Cardiac muscle cell (in vitro differentiated cells and primary cell): ENCODE results near the gene HRH3. TPM values are rescaled to one million over a fixed set of nuclear protein-coding genes. Genes with fewer than 3 reads are reported as not detected.

ENCODE experiments used
- DNase-seq, 2 donors: peaks; one replicate each; pipeline versions ENCODE4 v3.0.0 to v3.0.0-alpha.2; 2010 to 2017; ENCODE audit warnings: low read depth in 1 of 2, low spot score in 1 of 2
- H3K27ac ChIP-seq: fragments of 200-600 bp; sonication (generic); 2 replicates; pipeline ENCODE4 v1.5.1; 2016
- H3K27me3 ChIP-seq: fragments of 200-600 bp; sonication (generic); 2 replicates; pipeline ENCODE4 v1.6.0; 2016; ENCODE audit warnings: control low read depth
- H3K36me3 ChIP-seq: fragments of 200-600 bp; sonication (generic); 2 replicates; pipeline ENCODE4 v1.5.1; 2016; ENCODE audit warnings: control low read depth
- H3K4me1 ChIP-seq: fragments of 200-600 bp; sonication (generic); 2 replicates; pipeline ENCODE4 v1.8.1; 2017; ENCODE audit warnings: low read depth, mild to moderate bottlenecking, mixed run types
- H3K4me3 ChIP-seq: fragments of 200-600 bp; sonication (generic); 2 replicates; pipeline ENCODE4 v1.5.1; 2016; ENCODE audit warnings: mild to moderate bottlenecking
- H3K9me3 ChIP-seq: fragments of 200-600 bp; sonication (generic); 2 replicates; pipeline ENCODE4 v1.5.1; 2017; ENCODE audit warnings: low read depth, mild to moderate bottlenecking, control low read depth
- CTCF ChIP-seq: IDR thresholded peaks from 2 replicates; pipeline ENCODE4 v1.5.1; 2012; ENCODE audit warnings: low read depth, mild to moderate bottlenecking, low read length
- polyA plus RNA-seq: library from polyadenylated mRNA; unstranded; fragments of >200 nt; fragmentation: Nextera tagmentation; extraction: Ambion mirVana; gene quantifications from 2 replicates; pipeline ENCODE4 v1.2.1, GENCODE V29; 2016
- total RNA-seq: library from RNA; depleted of rRNA; stranded (reverse); fragments of >200 nt; gene quantifications from 2 replicates; pipeline ENCODE4 v1.2.3, GENCODE V29; 2016

HRH3 gene
- total and polyA plus RNA-seq, 2 experiments from 2014 or later = not detected

GRCh38 chr20:62248890-62249560 is 28.9 kb upstream of the HRH3 start:
- peaks cover 17% of the 10 kb centered on the region for H3K4me1 ChIP-seq
- H3K9me3 ChIP-seq = no peaks in the 10 kb centered on the region
- TF ChIP-seq CTCF = no peak
- no peak overlapping the region for H3K4me3 ChIP-seq
- H3K27ac ChIP-seq = no peak overlapping the region
- H3K36me3 ChIP-seq = no peaks in the 10 kb centered on the region
- H3K27me3 ChIP-seq = no peaks in the 10 kb centered on the region
- DNase-seq = no peak

DNA sequence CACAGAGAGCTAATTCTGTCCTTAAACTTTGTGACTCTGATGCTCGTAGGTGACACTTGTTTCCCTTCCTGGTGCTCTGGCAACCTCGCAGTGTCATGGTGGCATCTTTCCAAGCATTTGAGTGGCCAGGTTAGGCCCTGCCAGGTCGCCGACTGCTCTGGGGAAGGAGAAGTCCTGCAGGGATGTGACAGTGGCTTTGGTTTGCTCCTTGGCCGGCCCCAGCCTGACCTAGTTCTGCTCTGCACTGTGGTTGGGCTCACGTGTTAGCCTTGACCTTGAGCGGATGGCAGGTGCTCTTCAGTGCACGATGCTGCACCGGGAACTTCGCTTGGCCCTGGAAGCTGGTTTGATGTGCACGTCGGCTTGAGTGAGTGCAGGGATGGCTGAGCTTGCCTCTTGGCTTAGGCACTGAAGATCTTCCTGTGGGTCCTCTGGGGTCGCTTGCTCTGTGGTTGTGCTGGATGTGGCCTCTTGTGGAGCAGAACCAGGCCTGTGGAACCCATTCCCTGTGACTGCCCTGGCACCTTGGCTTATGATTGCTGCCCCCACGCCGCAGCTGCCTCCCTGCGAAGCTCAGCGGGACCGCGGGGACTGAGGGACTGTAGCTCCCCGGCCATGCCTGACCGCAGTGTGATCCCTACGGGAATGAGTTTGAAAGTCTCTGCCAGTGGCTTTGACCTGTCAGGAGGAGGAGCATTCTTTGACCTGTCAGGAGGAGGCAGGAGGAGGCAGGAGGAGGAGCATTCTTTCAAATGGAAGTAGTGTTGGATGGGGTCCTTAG is 27.0 kb upstream of the HRH3 start:
- Histone ChIP-seq H3K4me1 (peaks cover 17% of the 10 kb centered on the region), H3K27me3 (no peaks in the 10 kb centered on the region), H3K4me3 (no peak overlapping the region), H3K36me3 (no peaks in the 10 kb centered on the region), H3K9me3 (no peaks in the 10 kb centered on the region), H3K27ac (no peak overlapping the region)
- TF ChIP-seq CTCF = no peak
- peak in 1 of 2 donors; percentile 67 for DNase-seq

DNA sequence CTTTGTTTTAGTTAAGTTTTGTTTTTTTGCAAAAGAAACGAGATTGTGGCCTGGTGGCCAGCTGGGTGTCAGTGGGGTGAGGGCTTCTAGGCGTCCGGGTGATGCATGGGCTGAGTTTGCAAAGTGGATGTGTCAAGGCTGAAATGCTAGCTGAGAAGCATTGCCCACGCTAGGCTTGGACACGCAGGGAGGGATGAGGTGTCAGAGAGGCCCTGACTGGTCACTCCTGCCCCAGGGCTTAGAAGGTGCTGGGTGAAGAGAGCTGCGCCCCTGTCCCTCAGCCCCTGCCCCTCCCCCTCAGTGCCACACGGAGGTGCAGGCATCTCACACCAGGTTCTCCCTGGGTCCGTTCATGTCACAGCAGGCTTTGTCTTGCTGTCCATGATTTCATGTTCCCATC is 26.4 kb upstream of the HRH3 start:
- no peak overlapping the region for H3K4me3 ChIP-seq
- no peaks in the 10 kb centered on the region for H3K27me3 ChIP-seq
- no peak for TF ChIP-seq CTCF
- DNase-seq = no peak
- peaks cover 17% of the 10 kb centered on the region for H3K4me1 ChIP-seq
- no peak overlapping the region for H3K27ac ChIP-seq
- no peaks in the 10 kb centered on the region for H3K36me3 ChIP-seq
- H3K9me3 ChIP-seq = no peaks in the 10 kb centered on the region

DNA sequence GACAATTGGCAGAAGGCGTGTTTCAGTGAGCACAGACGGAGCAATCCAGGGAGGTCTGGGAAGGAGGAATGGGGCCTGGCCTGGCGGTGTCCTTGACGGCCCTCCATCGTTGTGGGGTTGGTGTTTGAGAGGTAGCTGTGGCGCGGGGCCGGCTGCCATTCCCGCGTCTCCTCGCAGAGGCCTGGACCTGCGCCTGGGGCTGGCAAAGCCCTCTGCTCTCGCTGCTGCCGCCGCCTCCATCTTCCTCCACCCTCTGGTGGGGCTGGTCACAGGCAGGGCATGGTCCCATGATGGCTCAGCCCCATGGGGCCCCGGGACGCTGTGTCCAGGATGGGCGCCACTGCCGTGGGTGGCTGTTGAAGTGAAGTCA is 25.8 kb upstream of the HRH3 start:
- no peaks in the 10 kb centered on the region for H3K36me3 ChIP-seq
- peaks cover 17% of the 10 kb centered on the region for H3K4me1 ChIP-seq
- DNase-seq = no peak
- no peaks in the 10 kb centered on the region for H3K27me3 ChIP-seq
- no peak overlapping the region for H3K27ac ChIP-seq
- no peak for TF ChIP-seq CTCF
- H3K4me3 ChIP-seq = no peak overlapping the region
- no peaks in the 10 kb centered on the region for H3K9me3 ChIP-seq

DNA sequence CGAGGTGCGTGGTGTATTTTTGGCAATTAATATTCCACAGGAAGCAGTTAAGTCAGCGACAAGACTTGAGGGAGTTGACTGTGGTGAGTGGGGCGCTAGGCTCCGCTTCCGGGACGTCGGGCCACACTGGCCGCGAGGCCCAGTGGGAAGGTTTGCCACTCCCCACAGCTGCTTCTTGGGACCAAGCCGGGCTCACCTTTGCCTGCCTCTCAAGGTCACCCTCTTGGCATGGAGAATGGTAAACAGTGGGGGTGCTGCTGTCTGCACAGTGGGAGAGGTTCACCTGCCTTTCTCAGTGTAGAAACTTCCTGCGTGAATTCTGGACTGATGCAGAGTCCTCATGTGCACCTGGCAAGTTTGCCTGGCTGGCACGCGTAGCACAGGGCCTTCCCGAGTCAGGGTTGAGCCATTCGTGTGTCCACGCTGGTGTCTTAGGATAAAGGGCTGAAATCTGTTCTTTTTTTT is 24.6 kb upstream of the HRH3 start:
- H3K27ac ChIP-seq = no peak overlapping the region
- no peaks in the 10 kb centered on the region for H3K36me3 ChIP-seq
- no peak for TF ChIP-seq CTCF
- H3K27me3 ChIP-seq = no peaks in the 10 kb centered on the region
- H3K9me3 ChIP-seq = no peaks in the 10 kb centered on the region
- DNase-seq = no peak
- H3K4me1 ChIP-seq = peaks cover 17% of the 10 kb centered on the region
- H3K4me3 ChIP-seq = no peak overlapping the region
